Natural killer cell treated with Interleukin-12 subunit alpha and Interleukin-12 subunit beta and Interleukin-15 and Interleukin-18, amount 100 ng/mL, for 72 hours (primary cell): Measurements from ENCODE around the gene POTEJ. TPM values are rescaled to one million over a fixed set of nuclear protein-coding genes. Genes with fewer than 3 reads are reported as not detected.
"Not testable (repeated sequence)": the region's sequence is repeated elsewhere in the genome, so short reads cannot be mapped to it uniquely, and the experiment has no call there.

Experiments
- ATAC-seq, 2 donors: fragments of 150-1000 bp; cut with Tn5 transposase in 1 of 2; sonication (Bioruptor Pico), chemical (Tn5 transposase) in 1 of 2; 2 replicates each; pipeline ENCODE4 v1.10.0; 2021
- DNase-seq: peaks from one replicate; pipeline ENCODE4 v3.0.0; 2022; ENCODE audit warnings: low spot score
- H3K27ac Mint-ChIP-seq, 2 donors: 1 replicate in 1 of 2; 2 replicates in 1 of 2; pipeline ENCODE4 v1.8.0; 2022; ENCODE audit warnings: mixed read lengths in 2 of 2, mild to moderate bottlenecking in 1 of 2, moderate library complexity in 1 of 2
- H3K27me3 Mint-ChIP-seq, 2 donors: 1 replicate in 1 of 2; 2 replicates in 1 of 2; pipeline ENCODE4 v1.8.0; 2022; ENCODE audit warnings: mixed read lengths in 2 of 2
- H3K36me3 Mint-ChIP-seq: one replicate; pipeline ENCODE4 v1.8.0; 2022; ENCODE audit warnings: mixed read lengths
- H3K4me1 Mint-ChIP-seq, 2 donors: 1 replicate in 1 of 2; 2 replicates in 1 of 2; pipeline ENCODE4 v1.8.0; 2022; ENCODE audit warnings: low read depth in 2 of 2, mixed read lengths in 2 of 2, mild to moderate bottlenecking in 1 of 2
- H3K4me3 Mint-ChIP-seq: one replicate; pipeline ENCODE4 v1.8.0; 2022; ENCODE audit warnings: mixed read lengths
- H3K9me3 Mint-ChIP-seq: 2 replicates; pipeline ENCODE4 v1.8.0; 2022; ENCODE audit warnings: mixed read lengths
- total RNA-seq, 2 donors: library from RNA; stranded (reverse); gene quantifications; one replicate each; pipeline ENCODE4 v1.2.3, GENCODE V29; 2022

POTEJ gene
- total RNA-seq, 2 donors from 2014 or later = not detected

DNA sequence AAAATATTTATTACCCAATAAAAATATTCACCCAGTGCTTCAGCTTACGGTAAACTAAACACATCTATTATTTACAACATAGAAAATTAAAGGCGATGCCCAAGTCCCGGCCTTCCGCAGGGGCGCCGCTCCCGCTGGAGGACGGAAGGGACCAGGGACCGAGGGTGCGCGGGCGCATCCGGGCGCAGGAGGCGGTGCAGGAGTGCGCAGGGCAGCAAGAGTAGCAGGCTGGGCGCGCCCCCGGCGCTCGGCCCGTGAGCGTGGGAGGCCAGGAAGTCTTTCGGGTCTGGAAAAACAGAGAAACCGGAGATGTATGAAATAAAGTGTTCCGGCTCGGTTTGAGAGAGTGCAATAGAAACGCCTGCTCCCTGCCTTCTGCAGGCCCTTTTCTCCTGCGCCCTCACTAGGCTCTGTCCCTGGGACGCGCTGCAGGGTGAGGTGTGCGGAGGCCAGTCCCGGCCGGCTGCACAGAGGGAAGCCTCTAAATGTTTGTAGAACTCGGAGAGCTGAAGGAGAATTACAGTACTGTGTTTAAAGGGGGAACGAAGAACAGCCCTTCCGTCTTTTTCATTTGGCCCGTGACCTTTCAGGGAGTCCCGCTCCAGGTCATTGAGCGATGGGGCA lies 18.3 kb upstream of the POTEJ start:
- not testable (repeated sequence) for H3K27me3 Mint-ChIP-seq, H3K4me1 Mint-ChIP-seq, H3K9me3 Mint-ChIP-seq, H3K27ac Mint-ChIP-seq, DNase-seq, H3K4me3 Mint-ChIP-seq, ATAC-seq, H3K36me3 Mint-ChIP-seq

DNA sequence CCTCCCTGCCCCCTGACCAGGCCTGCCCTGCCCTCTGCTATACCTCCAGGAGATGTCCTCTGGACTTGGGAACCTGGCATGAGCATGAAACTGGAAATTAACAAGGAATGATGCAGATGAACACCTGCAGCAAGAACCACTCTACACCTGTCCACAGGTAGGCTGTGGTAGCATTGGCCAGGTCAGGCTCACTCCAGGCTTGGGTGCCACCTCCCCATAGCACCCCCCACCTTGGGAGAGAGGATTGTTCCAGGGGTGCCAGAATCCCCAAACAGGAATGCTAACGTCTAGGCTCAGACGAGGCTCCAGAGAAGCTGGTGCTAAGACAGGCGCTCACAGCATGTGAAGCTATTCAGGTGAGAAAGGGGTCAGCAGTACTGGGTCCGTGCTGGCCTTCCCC lies 17.2 kb upstream of the POTEJ start:
- not testable (repeated sequence) for H3K4me3 Mint-ChIP-seq, H3K27ac Mint-ChIP-seq, ATAC-seq, H3K4me1 Mint-ChIP-seq, H3K27me3 Mint-ChIP-seq, H3K9me3 Mint-ChIP-seq, H3K36me3 Mint-ChIP-seq
- DNase-seq = peak; percentile 41

DNA sequence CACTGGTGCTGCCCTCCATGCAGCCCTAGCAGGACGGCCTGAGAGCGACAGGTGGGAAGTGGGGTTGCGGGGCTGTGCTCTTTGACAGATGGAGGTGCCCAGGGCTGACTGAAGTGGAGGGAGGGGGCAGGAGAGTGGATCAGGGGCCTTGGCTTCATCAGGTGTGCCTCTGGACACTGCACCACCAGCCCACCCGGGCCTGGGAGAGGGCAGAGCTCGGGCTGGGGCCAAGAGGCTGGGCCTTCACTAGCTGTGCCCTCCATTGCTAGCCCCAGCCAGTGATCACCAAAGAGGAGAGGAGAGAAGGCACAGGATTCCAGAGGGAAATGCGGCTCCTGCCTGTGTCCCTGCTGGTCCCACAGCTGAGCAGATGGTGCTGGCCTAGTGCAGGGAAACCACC lies 14.5 kb upstream of the POTEJ start:
- H3K9me3 Mint-ChIP-seq, DNase-seq, H3K36me3 Mint-ChIP-seq, ATAC-seq, H3K4me1 Mint-ChIP-seq, H3K27me3 Mint-ChIP-seq, H3K27ac Mint-ChIP-seq, H3K4me3 Mint-ChIP-seq: not testable (repeated sequence)

DNA sequence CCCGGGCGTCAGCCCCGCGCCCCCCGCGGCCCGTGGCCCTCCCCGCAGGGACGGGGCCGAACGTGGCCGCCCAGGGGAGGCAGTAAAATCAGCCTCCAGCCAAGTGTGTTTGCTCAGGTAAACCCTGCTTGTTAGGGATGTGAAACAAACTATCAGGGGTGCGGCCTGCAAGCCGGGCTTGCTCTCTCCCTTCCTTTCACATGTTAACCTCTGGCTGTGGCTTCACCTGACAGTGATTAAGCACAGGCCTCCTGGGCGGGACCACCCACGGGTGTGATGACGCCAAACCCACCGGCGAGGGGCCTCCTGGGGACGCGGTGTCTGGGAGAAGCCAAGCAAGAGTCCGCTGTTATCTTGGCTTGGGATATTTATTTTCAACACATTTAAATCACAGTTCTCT lies 13.2 kb upstream of the POTEJ start:
- ATAC-seq, DNase-seq, H3K4me3 Mint-ChIP-seq, H3K27ac Mint-ChIP-seq, H3K4me1 Mint-ChIP-seq, H3K27me3 Mint-ChIP-seq, H3K9me3 Mint-ChIP-seq, H3K36me3 Mint-ChIP-seq: not testable (repeated sequence)

DNA sequence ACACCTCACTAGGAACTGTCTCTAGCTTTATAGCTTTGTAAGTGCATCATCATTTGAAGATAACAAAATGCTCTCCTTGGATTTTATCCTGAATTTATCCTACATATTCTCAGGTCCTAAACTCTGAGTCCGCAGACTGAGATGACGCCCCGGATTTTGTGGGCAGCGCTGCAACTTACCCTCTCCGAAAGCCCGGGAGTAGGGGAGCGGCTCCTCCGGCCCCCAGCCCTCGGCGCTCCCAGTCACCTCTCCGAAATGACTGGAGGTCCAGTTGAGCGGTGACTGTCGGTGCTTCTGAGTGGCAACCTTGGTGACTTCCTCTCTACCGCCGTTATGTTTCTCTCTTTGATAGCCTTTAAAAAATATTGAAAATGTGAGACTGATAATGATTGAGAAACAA lies 12.8 kb upstream of the POTEJ start:
- H3K36me3 Mint-ChIP-seq, H3K4me1 Mint-ChIP-seq: not testable (repeated sequence)

DNA sequence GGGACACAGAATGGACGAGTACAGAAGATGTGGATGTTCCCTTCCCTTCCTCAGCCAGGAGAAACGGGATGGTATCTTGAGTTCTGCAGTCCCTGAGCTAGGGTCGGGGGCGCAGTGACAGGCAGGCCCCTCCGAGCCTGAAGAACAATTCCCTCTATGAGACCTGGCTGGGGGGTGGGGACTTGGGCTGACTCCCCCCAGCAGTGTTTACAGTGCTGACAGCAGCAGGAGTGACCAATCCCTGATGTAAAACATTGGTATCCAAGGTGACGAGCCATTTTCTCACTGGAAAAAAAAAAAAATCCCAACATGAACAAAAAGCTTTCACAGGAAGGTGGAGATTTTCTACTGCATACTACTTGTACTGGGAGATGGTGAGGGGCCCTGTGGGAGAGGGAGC lies 11.8 kb upstream of the POTEJ start, which contains the start of gene CFC1:
TSS of gene CFC1 (minus strand) at position 183 of the 400 bp plus-strand sequence. CDS start 288 bp downstream, outside the sequence.
- H3K4me1 Mint-ChIP-seq, H3K36me3 Mint-ChIP-seq, DNase-seq, ATAC-seq, H3K9me3 Mint-ChIP-seq, H3K27ac Mint-ChIP-seq, H3K27me3 Mint-ChIP-seq, H3K4me3 Mint-ChIP-seq: not testable (repeated sequence)

More for the DNA sequence above, 12.8 kb upstream of the POTEJ start:
- H3K27ac Mint-ChIP-seq, ATAC-seq, H3K4me3 Mint-ChIP-seq, DNase-seq, H3K9me3 Mint-ChIP-seq, H3K27me3 Mint-ChIP-seq: not testable (repeated sequence)

DNA sequence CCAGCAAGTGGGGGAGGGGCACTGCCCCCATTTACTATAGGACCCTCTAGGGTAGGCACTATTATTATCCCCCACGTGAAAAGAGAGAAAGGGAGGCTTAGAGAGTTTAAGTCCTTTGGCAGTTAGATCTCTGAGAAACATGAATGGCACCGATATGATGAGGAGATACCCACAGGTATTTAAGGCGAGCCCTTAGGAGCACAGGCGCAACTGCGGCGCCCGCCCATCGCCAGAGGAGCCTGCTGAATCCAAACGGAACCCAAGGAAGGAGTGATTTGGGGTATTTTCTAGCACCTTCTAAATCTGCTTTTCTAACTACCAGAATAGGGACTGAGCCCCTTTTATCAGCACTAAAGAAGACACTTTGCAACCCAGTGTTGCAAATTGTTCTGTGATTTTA lies 11.3 kb upstream of the POTEJ start:
- H3K4me1 Mint-ChIP-seq, H3K27ac Mint-ChIP-seq, DNase-seq, ATAC-seq, H3K27me3 Mint-ChIP-seq, H3K4me3 Mint-ChIP-seq, H3K9me3 Mint-ChIP-seq, H3K36me3 Mint-ChIP-seq: not testable (repeated sequence)

DNA sequence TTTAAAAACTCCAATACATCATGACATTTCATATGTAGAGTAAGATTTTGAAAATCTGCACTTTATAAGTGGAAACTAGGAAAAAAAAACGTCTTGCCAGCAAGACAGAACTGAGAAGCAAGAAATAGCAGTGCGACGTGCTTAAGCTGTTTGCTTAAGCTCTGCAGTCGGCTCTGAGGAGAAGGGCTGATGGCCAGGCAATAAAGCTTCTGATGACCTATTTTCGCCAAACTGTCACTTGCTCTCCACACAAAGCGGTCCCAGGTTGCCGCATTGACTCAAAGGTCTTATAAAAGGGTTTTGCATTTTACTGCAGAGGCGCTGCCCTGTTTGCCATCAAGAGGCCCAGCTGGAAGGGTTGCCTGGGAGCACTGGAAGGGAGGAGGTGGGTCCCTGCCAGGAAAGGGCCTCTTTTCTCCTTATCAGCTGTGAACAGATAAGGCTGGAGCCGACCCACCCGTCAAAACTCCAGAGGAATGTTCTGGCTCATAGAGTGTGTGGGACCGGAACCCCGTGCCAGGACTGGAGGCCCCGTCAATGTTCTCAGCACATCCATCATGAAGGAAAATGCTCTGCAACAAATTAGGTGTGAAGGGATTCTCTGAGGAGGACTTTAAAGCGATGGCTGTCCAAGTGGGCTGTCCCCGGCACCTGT lies 9.5 kb upstream of the POTEJ start:
- ATAC-seq, H3K36me3 Mint-ChIP-seq: not testable (repeated sequence)

DNA sequence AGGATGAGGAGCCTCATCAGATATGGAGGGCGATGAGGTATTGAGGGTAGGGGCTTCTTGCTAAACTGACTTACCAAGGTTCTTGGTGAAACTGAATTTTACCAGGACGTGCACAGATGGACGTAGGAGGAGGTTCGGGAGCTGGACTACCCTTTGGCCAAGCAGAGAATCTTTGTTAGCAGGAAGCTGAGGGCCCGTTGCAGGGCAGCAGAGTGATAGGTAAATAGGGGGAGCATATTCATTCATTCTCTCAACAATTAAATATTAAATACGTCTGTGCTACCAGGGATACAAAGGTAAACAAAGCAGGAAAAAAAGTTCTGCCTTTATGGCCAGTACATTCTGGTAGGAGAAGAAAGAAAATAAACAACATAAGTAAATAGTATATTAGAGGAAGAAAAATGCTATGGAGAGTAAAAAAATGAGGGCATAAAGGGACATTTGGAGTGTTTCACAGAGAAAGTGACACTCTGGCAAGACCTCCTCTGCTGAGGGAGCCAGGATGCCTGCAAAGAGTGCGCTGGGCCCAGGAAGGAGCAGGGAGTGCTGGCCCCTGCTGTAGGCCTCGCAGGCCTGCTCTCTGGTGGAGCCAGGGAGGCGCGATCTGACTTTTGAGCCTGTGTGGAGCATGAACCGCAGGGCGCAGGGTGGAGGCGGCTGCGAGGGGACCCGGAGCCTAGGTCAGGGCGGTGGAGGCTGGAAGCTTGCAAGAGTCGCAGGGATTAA lies 2.8 kb upstream of the POTEJ start:
- H3K27ac Mint-ChIP-seq, H3K27me3 Mint-ChIP-seq, H3K36me3 Mint-ChIP-seq, H3K4me3 Mint-ChIP-seq, H3K4me1 Mint-ChIP-seq, H3K9me3 Mint-ChIP-seq, DNase-seq: not testable (repeated sequence)
- ATAC-seq = peak in 1 of 2 donors; percentile 36

More for the DNA sequence above, 9.5 kb upstream of the POTEJ start:
- not testable (repeated sequence) for H3K27ac Mint-ChIP-seq, H3K9me3 Mint-ChIP-seq, H3K4me1 Mint-ChIP-seq, H3K4me3 Mint-ChIP-seq, DNase-seq, H3K27me3 Mint-ChIP-seq

DNA sequence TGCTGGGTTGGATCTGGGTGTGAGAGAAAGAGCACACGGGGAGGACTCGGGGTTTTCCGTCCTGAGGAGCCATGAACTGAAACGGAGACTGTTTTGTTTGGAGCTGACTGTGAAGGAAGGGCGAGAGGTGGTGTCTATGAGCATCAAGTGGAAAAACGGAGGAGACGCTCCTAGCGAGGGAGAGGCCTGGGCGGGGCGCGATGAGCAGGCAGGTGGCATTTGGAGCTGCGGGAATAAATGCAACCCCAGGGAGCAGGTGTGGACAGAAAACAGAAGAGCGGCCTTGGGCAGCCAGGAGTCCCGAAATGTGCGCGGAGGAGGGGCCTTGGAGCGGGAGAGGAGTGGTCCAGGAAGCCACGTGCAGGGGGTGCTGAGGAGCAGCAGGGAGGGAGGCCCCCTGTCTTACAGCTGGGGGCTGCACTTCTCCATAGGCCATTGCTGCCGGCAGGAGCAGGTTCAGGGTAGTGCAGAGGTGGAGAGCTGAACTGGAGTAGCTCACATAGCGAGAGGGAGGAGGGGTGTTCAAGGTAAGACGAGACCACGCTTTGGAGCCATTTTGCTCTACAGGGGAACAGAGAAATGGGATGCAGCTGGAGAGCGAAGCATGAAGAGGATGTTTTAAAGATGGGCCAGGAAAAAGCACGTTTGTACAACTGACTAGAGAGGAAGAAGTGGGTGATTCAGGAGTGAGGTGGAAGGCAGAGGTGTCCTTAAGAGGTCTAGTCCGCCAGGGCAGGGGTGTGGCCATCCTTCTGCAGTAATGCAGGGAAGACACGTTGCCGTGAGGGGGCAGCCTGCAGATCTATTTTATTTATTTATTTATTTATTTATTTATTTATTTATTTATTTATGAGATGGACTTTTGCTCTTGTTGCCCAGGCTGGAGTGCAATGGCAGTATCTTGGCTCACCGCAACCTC lies 2.0 kb upstream of the POTEJ start:
- H3K27me3 Mint-ChIP-seq, H3K36me3 Mint-ChIP-seq, DNase-seq, H3K4me1 Mint-ChIP-seq, H3K27ac Mint-ChIP-seq, H3K4me3 Mint-ChIP-seq, H3K9me3 Mint-ChIP-seq: not testable (repeated sequence)
- ATAC-seq = peak in 1 of 2 donors; percentile 20

DNA sequence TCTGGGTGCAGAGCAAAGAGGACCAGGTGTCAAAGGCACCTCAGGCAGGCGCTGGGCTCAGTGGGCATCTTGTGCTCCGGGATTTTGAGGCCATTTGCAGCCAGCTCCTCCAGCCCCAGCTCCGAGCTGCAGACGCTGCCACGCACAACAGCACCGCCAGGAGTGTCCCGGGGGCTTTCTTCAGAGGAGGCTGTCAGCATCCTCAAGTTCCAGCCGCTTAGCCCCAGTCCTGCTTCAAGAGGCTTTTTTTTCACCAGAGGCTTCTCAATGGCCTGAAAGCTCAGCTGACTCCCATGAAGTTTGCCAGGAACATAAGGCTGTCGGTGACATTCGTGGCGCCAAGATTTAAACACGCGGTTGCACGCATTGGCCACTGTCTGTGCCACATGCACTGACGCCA lies 754 bp upstream of the POTEJ start:
- not testable (repeated sequence) for H3K36me3 Mint-ChIP-seq, H3K4me1 Mint-ChIP-seq, DNase-seq, H3K4me3 Mint-ChIP-seq, H3K9me3 Mint-ChIP-seq, H3K27ac Mint-ChIP-seq, H3K27me3 Mint-ChIP-seq, ATAC-seq

DNA sequence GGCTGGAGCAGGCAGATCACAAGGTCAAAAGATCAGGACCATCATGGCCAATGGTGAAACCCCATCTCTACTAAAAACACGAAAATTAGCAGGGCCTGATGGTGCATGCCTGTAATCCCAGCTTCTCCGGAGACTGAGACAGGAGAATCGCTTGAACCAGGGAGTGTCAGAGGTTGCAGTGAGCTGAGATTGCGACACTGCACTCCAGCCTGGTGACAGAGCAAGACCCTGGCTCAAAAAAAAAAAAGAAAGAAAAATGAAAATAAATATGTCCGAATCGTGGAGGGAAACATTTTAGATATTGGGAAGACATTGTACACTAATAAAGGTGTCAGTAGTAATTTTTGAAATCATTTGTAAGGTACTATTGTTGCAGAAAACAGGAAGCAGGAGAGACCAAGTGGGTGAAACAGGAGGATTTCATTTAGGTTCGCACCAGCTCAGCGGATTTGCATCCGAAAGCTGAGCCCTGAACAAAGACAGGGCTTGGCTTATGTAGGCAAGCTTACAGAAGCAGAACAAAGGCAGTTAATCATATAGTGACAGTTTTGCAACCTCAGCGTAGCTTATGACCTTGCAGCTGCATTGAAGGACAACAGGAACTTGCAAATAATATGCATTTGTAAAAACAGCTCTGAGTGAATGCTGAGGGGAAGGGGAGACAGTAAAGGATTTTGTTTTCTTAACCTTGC lies 17.7 kb downstream of the POTEJ start:
- H3K36me3 Mint-ChIP-seq, H3K9me3 Mint-ChIP-seq, H3K27ac Mint-ChIP-seq, ATAC-seq, H3K4me3 Mint-ChIP-seq, DNase-seq, H3K27me3 Mint-ChIP-seq, H3K4me1 Mint-ChIP-seq: not testable (repeated sequence)

DNA sequence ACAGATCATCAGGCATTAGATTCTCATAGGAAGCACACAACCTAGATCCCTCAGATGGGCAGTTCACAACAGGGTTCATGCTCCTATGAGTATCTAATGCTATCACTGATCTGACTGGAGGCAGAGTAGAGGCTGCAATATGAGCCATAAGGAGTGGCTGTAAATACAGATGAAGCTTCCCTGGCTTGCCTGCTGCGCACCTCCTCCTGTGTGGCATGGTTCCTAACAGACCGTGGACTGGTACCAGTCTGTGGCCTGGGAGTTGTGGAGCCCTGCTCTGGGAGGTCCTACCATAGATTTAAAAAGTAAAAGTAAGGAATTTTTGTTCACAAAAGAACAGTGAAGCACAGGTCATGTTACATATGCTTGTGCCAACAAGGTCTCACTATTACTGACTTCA lies 27.7 kb downstream of the POTEJ start:
- not testable (repeated sequence) for H3K36me3 Mint-ChIP-seq, H3K4me3 Mint-ChIP-seq, H3K4me1 Mint-ChIP-seq, ATAC-seq, H3K9me3 Mint-ChIP-seq, H3K27me3 Mint-ChIP-seq, DNase-seq, H3K27ac Mint-ChIP-seq
